Activated T-cell treated with anti-CD3 and anti-CD28 coated beads, Interleukin-2, amount 50 U/mL, for 72 hours (primary cell): ENCODE measurements around the gene STAC3. TPM values are rescaled to one million over a fixed set of nuclear protein-coding genes. Genes with fewer than 3 reads are reported as not detected.

Source experiments
- ATAC-seq, 2 donors: fragments of 150-1000 bp; cut with Tn5 transposase; replicated peaks in 1 of 2; 2 replicates each; pipeline ENCODE4 v1.10.0; 2021; ENCODE audit warnings: moderate library complexity in 2 of 2, mild to moderate bottlenecking in 1 of 2
- DNase-seq, 2 donors: peaks; one replicate each; pipeline ENCODE4 v3.0.0; 2021 to 2022; ENCODE audit warnings: mixed read lengths in 1 of 2
- H3K27ac Mint-ChIP-seq: one replicate; pipeline ENCODE4 v1.8.0; 2022; ENCODE audit warnings: mild to moderate bottlenecking, moderate library complexity, mixed read lengths
- H3K27me3 Mint-ChIP-seq: one replicate; pipeline ENCODE4 v1.8.0; 2022; ENCODE audit warnings: low read depth, mixed read lengths
- H3K36me3 Mint-ChIP-seq, 2 donors: one replicate each; pipeline ENCODE4 v1.8.0; 2022; ENCODE audit warnings: mixed read lengths in 2 of 2, mild to moderate bottlenecking in 1 of 2; ENCODE audit not compliant: insufficient read depth in 2 of 2
- H3K4me1 Mint-ChIP-seq: one replicate; pipeline ENCODE4 v1.8.0; 2022; ENCODE audit warnings: low read depth, mixed read lengths
- H3K4me3 Mint-ChIP-seq, 2 donors: one replicate each; pipeline ENCODE4 v1.8.0; 2022; ENCODE audit warnings: mild to moderate bottlenecking in 2 of 2, mixed read lengths in 2 of 2, moderate library complexity in 2 of 2
- H3K9me3 Mint-ChIP-seq, 2 donors: one replicate each; pipeline ENCODE4 v1.8.0; 2022; ENCODE audit warnings: mixed read lengths in 2 of 2
- total RNA-seq, 2 donors: library from RNA; stranded (reverse); gene quantifications; one replicate each; pipeline ENCODE4 v1.2.3, GENCODE V29; 2022

Gene STAC3
- total RNA-seq, 2 donors from 2014 or later = 3.5 to 4.2 TPM

DNA sequence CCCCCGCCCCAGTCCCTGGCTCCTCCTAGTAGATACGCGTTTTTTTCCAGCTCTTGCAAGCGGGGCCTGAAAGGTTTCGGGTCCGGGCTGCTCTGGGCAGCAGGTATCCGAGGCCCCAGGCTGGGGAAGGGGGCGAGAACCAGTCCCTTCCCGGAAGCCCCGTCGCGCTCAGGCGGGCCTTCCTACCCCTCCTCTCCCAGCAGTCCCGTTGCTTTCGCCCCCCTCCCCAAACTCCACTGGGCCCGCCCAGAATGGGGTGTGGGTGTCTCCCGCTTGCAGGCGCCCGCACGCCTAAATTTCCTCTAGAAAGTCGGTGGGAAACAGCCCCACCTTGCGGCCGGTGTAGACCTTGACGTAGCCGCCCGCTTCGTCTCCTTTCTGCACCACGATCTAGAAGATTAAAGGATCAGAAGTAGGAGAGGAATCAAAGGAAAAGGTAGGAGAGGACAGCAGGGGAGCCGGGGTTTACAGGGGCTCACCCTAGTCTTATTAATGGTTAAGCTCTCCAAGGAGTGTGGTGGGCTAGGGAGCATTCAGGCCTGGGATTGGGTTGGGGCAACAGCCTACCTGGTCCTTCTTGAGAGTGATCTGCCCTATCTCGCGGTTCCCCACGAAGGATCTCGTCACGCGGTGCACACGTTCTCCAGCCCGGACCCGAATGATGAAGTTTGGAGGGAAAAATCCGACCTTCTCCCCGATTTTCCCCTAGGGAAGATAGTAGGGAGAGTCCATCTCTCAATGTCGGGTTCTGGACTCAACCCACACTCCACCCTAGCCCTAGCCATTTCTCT, 7.3 kb downstream of the STAC3 start:
- H3K4me1 Mint-ChIP-seq = peaks cover 56% of the 10 kb centered on the region
- H3K36me3 Mint-ChIP-seq = peaks cover 6 to 13% of the 10 kb centered on the region in 2 donors
- H3K9me3 Mint-ChIP-seq = no peaks in the 10 kb centered on the region
- DNase-seq (peak; percentile 85 to 88), ATAC-seq (peak; percentile 12 to 14)
- peaks cover 43% of the 10 kb centered on the region for H3K27me3 Mint-ChIP-seq
- no peak overlapping the region for H3K27ac Mint-ChIP-seq
- H3K4me3 Mint-ChIP-seq = peak overlapping the region; percentile 61 to 100

DNA sequence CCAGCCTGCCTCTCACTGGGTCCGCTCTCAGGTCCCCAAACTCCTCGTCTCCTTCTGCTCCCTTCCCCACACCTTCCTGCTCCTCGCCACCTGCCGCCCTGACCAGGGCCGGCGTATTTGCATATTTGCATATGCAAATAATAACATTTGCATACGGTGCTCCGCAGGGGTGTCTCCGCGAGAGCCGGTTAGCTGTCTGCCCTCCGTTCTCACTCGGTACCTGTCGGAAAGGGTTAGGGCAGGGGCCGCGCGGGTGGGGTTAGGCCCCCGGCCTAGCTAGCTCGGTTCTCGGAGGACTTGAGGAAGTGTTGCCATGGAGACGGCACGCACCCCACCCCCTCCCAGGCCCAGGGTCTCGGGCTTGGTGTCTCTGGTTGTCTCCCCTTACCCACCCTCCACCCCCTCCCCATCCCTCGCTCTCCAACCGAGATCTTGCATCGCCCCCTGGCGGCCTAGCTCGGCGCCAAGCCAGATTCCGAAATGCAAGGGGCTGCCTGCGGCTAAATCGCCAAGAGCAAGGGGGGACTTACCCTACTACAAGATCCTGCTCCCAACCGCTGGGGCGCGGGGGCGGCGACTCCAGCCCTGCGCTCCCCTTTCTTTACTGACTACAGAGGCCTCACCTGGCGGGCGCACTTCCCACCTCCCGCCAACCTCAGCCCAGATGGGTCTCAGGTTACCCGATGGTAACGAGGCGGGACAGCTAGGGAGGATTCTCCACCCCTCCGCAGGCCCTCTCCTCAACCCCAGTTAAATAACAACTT, 8.1 kb downstream of the STAC3 start:
- Mint-ChIP-seq H3K9me3 (no peaks in the 10 kb centered on the region), H3K4me3 (peak overlapping the region; percentile 61 to 100), H3K4me1 (peaks cover 62% of the 10 kb centered on the region)

DNA sequence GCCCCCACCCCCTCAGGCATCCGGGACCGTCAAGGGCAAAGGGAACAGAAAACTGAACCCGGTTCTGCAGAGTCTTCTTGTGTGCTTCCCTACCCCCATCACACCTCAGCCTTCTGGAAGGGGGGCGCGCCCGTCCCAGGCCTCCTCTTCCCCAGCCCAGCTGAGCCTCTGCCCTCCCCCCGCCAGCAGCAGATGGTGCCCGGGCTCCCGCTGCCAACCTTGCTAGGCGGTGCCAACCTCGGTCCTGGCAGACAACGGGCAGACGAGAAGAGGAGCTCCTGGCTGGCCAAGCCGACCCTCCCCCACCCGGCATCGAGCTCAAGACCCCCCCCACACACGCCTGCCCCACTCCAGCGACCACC, 8.7 kb downstream of the STAC3 start:
- DNase-seq (peak in 1 of 2 donors; percentile 2), ATAC-seq (no peak)
- Mint-ChIP-seq H3K36me3 (peaks cover 6 to 13% of the 10 kb centered on the region in 2 donors), H3K4me1 (peaks cover 68% of the 10 kb centered on the region), H3K4me3 (peak overlapping the region; percentile 89 to 100), H3K9me3 (no peaks in the 10 kb centered on the region), H3K27me3 (peaks cover 53% of the 10 kb centered on the region), H3K27ac (no peak overlapping the region)

More for the DNA sequence above, 8.1 kb downstream of the STAC3 start:
- Mint-ChIP-seq H3K36me3 (peaks cover 6 to 13% of the 10 kb centered on the region in 2 donors), H3K27me3 (peaks cover 48% of the 10 kb centered on the region), H3K27ac (no peak overlapping the region)
- peak; percentile 36 to 44 for ATAC-seq
- DNase-seq = peak; percentile 80 to 82

DNA sequence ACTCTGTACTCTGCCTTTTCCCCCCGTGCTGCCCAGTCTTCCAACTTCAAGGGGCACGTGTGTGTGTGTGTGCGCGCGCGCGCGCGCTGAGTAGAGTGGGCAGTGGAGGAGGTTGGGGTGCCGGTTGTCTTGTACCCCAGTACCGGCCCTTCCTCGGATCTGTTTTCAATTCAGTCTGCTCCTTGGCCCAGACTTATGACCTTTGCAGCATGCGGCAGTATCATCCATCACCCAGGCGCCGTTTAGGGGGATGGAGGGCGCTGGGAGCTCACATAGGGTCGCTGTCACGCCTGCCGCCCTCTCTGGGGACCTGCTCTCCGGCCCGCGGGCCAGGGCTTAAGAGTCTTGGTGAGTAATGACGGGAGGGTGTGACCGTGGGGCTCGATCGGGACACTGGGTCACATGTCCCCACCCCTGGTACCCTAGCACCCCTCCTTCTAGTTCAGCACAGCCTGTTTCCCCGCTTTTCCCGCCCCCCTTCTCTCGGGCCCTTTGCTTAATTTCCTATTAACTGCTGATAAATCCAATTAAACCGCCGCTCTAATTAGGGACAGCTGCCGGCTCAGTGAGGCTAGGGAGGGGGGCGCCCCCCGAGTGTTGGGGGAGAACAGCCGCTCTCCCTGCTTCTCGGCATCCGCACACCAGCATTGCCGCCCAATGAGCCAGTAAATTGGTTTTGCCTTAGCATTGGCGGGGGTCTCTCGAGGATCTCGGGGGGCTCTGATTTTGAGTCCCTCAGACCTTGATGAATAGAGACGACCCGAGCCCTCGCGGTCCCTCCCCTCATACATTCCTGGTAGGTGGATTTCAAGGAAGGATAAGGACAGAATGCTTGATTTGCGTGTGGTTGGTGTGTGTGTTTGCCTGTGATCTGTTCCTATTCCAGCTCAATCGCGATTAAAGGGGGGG, 9.3 kb downstream of the STAC3 start:
- H3K4me1 Mint-ChIP-seq = peaks cover 74% of the 10 kb centered on the region
- peak overlapping the region; percentile 5 for H3K27ac Mint-ChIP-seq
- peak overlapping the region; percentile 89 to 100 for H3K4me3 Mint-ChIP-seq
- H3K9me3 Mint-ChIP-seq = no peaks in the 10 kb centered on the region
- DNase-seq (peak in 1 of 2 donors; percentile 16), ATAC-seq (no peak)
- peaks cover 6 to 13% of the 10 kb centered on the region in 2 donors for H3K36me3 Mint-ChIP-seq
- peaks cover 58% of the 10 kb centered on the region for H3K27me3 Mint-ChIP-seq

DNA sequence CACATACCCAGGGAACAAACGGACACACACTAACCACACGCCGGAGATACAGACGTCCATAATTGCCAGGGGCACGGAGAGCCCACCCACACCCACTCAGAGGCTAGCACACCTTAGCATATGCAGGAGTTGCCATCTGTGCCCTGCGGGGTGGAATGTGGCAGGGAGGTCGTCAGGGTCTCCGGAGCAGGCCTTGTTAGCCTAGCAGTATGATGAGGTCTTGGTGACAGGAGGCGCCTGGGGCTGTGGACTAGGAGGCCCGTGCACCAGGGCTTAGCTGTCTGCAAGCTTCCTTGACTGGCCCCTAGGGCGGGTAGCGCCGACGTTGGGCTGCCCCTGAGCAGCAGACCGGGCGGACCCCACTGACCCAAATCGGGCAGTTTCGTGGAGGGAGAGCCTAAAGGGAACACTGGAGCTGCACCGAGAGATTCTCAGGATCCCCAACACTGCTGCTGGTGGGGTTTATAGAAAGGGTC, 10.0 kb downstream of the STAC3 start:
- DNase-seq = peak; percentile 50 to 57
- Mint-ChIP-seq H3K27ac (peak overlapping the region; percentile 27), H3K4me1 (peaks cover 81% of the 10 kb centered on the region), H3K9me3 (no peaks in the 10 kb centered on the region), H3K27me3 (peaks cover 58% of the 10 kb centered on the region), H3K36me3 (peaks cover 6 to 13% of the 10 kb centered on the region in 2 donors), H3K4me3 (peak overlapping the region; percentile 89 to 100)
- ATAC-seq = peak in 1 of 2 donors; percentile 8

DNA sequence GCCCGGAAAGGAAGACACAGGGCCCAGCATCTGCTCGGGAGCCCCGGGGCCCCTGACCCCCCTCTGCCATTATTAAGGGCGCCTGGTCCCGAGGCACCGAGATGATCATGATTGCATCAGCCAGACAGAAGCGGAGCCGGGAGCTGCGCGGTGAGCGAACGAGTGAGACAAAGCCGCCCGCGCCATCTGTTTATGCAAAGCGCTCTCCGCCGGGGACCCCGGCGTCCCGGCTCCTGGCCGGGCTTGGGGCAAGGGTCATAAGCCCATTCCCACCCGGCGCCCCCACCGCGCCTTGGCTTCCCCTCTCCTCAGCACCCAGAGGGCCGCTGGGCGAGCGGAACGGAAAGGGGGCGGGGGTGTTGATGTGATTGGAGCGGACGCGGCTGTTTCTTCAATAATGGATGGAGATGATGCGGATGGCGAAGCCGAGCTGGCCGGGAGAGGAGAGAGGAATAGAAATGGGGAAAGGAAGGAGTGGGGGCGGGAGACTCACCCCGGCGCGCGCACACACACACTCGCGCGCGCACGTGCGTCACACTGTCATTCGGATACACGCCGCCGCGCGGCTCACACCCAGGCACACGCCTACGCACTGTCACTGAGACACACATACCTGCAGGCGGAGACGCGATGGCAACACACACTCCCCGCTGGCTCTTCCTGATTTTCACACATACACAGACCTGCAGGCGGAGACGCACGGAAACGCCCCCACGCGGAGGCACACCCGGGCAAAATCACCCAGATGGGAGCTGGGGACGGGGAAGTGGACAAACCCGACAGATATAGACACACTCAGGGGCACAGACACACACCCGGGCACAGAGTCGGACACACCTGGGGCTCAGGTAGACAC, 10.7 kb downstream of the STAC3 start:
- H3K4me1 Mint-ChIP-seq = peaks cover 84% of the 10 kb centered on the region
- H3K4me3 Mint-ChIP-seq = peak overlapping the region; percentile 89 to 100
- no peaks in the 10 kb centered on the region for H3K9me3 Mint-ChIP-seq
- H3K27ac Mint-ChIP-seq = peak overlapping the region; percentile 27
- peaks cover 58% of the 10 kb centered on the region for H3K27me3 Mint-ChIP-seq
- DNase-seq (peak; percentile 83 to 84), ATAC-seq (peak; percentile 38 to 41)
- peaks cover 6 to 13% of the 10 kb centered on the region in 2 donors for H3K36me3 Mint-ChIP-seq

DNA sequence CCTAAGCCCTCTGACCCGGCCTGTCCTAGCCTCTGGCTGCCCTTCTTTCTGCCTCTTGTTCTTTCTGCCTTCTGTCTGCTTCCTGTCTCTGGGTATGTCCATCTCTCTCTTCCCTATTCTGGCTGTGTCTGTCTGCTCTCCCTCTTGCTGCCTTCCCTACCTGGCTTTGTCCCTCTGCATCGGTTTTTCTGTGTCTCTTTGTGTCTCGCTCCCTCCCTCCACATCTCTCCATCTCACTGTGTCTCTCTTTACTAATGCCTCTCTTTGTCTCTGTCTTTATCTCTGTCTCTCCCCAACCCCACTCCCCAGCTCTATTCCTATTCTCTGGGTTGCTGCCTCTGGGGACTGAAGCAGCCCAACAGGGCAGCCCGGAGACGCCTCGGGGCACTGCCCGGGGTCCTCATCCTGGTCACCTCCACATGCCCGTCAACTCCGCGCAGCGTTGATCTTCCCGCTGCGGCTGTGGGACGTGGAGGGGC, 11.4 kb downstream of the STAC3 start:
- Mint-ChIP-seq H3K27me3 (peaks cover 58% of the 10 kb centered on the region), H3K36me3 (peaks cover 7 to 14% of the 10 kb centered on the region in 2 donors), H3K27ac (peak overlapping the region; percentile 27), H3K4me3 (peak overlapping the region; percentile 89 to 100), H3K9me3 (no peaks in the 10 kb centered on the region), H3K4me1 (peaks cover 86% of the 10 kb centered on the region)
- DNase-seq = no peak
- ATAC-seq = peak; percentile 0 to 7

DNA sequence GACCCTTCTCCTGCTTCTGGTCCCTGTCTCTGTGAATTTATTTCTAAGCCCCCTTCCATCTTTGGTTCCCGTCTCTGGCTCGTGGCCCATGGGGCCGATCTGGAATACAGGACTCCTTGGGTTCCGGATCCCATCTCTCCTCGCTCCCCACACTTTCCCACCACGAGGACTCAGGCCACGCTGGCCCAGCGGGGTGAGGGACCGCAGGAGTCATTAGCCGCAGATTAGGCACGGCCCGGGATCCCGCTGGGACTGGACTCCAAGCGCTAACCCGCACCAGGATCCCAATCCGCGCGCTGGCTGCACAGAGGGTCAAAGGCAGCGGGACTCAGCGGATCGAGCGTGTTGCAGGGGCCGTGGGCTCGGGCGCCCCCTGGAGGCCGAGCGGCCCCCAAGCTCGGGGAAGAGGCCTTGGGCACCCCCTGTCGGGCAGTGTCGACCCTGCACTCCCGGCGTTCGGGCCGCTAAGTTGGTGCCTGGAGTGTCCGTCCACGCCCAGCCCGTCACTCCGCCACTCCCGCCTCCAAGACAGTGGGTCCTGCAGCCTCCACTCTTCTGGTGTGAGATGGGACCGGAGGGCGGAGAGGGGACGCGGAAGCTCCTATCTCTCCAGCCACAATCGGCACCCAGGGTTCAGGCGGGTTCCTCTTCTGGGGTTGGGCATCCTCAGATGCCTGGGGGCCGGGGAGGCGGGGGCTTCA, 12.0 kb downstream of the STAC3 start:
- Mint-ChIP-seq H3K27me3 (peaks cover 52% of the 10 kb centered on the region), H3K27ac (peak overlapping the region; percentile 58), H3K9me3 (no peaks in the 10 kb centered on the region), H3K4me1 (peaks cover 88% of the 10 kb centered on the region), H3K36me3 (peaks cover 10 to 21% of the 10 kb centered on the region in 2 donors), H3K4me3 (peak overlapping the region; percentile 89 to 100)
- DNase-seq = peak; percentile 90 to 96
- ATAC-seq = peak; percentile 52 to 60

DNA sequence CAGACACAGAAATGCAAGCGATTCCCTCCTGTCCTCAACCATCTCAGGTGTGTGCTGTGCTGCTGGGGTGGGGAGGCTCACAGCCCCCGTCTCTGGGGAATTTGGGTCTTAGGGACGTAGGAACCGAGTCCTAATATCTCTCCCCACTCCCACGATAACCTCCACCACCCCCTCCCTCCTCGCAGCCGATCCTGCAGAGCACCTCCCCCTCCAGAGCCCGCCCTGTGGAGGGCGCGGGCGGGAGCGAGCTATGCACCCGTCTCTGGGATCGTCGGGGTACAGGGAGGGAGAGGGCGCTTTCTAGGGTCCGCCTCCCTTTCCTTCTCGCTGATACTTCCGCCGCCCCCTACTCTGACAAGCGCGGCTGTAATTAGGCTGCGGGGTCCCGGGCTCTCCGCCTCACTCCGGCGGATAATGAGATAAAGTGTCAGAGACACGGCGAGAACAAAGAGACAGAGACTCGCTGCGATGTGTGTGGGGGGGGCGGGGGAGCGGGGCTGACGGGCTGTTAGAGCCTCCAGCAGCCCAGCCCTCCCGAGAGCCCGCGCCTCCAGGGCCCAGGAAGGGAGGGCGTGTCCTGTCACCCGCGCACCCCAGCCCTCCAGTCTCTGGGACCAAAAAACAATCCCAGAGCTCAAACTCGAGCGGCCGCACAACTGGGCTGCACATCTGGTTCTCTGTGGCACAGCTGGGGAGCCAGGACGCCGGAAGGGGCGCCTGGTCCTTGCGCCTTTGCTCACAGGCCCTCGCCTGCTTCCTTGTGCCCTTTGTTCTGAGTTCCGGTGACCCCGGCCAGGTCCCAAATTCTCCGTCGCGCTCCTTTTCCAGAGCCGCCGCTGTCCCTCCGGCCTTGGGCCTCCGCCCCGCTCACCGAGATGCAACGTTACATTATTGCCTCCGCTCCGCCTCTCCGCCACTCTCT, 12.8 kb downstream of the STAC3 start:
- ATAC-seq = peak; percentile 2 to 4

DNA sequence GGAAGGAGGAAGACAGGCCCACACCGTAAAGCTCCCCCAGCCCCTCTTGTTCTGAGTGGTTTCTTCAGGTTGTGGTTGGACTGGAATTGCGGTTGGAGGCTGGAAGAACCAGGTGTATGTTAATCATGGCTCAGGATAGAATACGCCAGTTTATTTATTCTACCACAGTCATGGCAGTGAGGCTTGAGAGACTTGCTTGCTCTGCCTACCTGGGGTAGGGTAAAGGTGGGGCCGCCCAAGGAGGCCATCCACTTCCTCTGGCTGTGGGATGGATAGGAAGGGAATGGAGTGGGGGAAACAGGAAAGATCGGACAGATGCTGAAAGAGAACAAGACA, 13.4 kb downstream of the STAC3 start:
- peaks cover 42% of the 10 kb centered on the region for H3K27me3 Mint-ChIP-seq
- ATAC-seq (no peak), DNase-seq (no peak)
- peaks cover 82% of the 10 kb centered on the region for H3K4me1 Mint-ChIP-seq
- H3K4me3 Mint-ChIP-seq = peak overlapping the region; percentile 89 to 100
- no peak overlapping the region for H3K27ac Mint-ChIP-seq
- no peaks in the 10 kb centered on the region for H3K9me3 Mint-ChIP-seq
- peaks cover 17 to 29% of the 10 kb centered on the region in 2 donors for H3K36me3 Mint-ChIP-seq

More for the DNA sequence above, 12.8 kb downstream of the STAC3 start:
- peak overlapping the region; percentile 89 to 100 for H3K4me3 Mint-ChIP-seq
- peaks cover 84% of the 10 kb centered on the region for H3K4me1 Mint-ChIP-seq
- no peaks in the 10 kb centered on the region for H3K9me3 Mint-ChIP-seq
- peaks cover 48% of the 10 kb centered on the region for H3K27me3 Mint-ChIP-seq
- peaks cover 12 to 25% of the 10 kb centered on the region in 2 donors for H3K36me3 Mint-ChIP-seq
- DNase-seq = peak in 1 of 2 donors; percentile 46
- peak overlapping the region; percentile 58 for H3K27ac Mint-ChIP-seq
